Kidney (tissue), 14 donors: ENCODE results near the gene HPCAL1. TPM values are rescaled to one million over a fixed set of nuclear protein-coding genes. Genes with fewer than 3 reads are reported as not detected.

ENCODE experiments used
- DNase-seq, 5 donors: peaks; one replicate each; pipeline ENCODE4 v3.0.0-alpha.2; 2013 to 2020
- FAIRE-seq: peaks from 2 replicates; lab custom pipeline; 2012; peaks lifted over from hg19 to GRCh38; lab: Jason Lieb, UNC
- H3K27ac ChIP-seq, 2 donors: one replicate each; pipeline ENCODE4 v1.7.0; 2013; ENCODE audit warnings: low read depth in 2 of 2, low read length in 2 of 2, inconsistent platforms in 1 of 2
- H3K27me3 ChIP-seq: one replicate; pipeline ENCODE4 v1.7.1; 2013; ENCODE audit warnings: low read length, inconsistent platforms; ENCODE audit not compliant: control insufficient read depth, insufficient read depth
- H3K36me3 ChIP-seq, 3 donors: one replicate each; pipeline versions ENCODE4 v1.7.0 to v1.7.1; 2013; ENCODE audit warnings: low read length in 3 of 3, control low read depth in 1 of 3, inconsistent platforms in 1 of 3; ENCODE audit not compliant: insufficient read depth in 3 of 3, control insufficient read depth in 2 of 3
- H3K4me1 ChIP-seq, 3 donors: one replicate each; pipeline versions ENCODE4 v1.7.0 to v1.7.1; 2013; ENCODE audit warnings: low read length in 3 of 3, inconsistent platforms in 1 of 3, low read depth in 1 of 3; ENCODE audit not compliant: control insufficient read depth in 2 of 3, insufficient read depth in 2 of 3
- H3K4me3 ChIP-seq, 3 donors: one replicate each; pipeline versions ENCODE4 v1.7.0 to v1.8.1; 2013; ENCODE audit warnings: low read length in 3 of 3, control low read depth in 1 of 3, inconsistent platforms in 1 of 3
- H3K9ac ChIP-seq, 3 donors: one replicate each; pipeline versions ENCODE4 v1.7.0 to v1.7.1; 2013; ENCODE audit warnings: low read length in 3 of 3, control low read depth in 1 of 3, inconsistent platforms in 1 of 3
- H3K9me3 ChIP-seq, 3 donors: one replicate each; pipeline versions ENCODE4 v1.7.0 to v1.7.1; 2013; ENCODE audit warnings: low read length in 3 of 3, control low read depth in 1 of 3, inconsistent platforms in 1 of 3; ENCODE audit not compliant: control insufficient read depth in 2 of 3, insufficient read depth in 1 of 3
- CTCF ChIP-seq: IDR thresholded peaks from 3 replicates; pipeline ENCODE4 v1.5.1; 2012; ENCODE audit warnings: mild to moderate bottlenecking, moderate library complexity, borderline replicate concordance; ENCODE audit not compliant: insufficient read depth; ENCODE audit errors: extremely low read depth
- intact Hi-C: fragments of 100-400 bp; cut with DNase I; formaldehyde crosslinking; loops from one replicate; pipeline ENCODE4 v1.11.1; 2022
- polyA plus RNA-seq: library from polyadenylated mRNA; stranded (reverse); fragments of 350-450 nt; fragmentation: Illumina TruSeq; extraction: RNeasy Lipid Tissue Mini Kit (QIAGEN cat#74804); gene quantifications from one replicate; pipeline ENCODE4 v1.2.3, GENCODE V29; 2014; ENCODE audit warnings: low read depth, low replicate concordance; ENCODE audit not compliant: insufficient read depth
- total RNA-seq: library from RNA; stranded (reverse); fragmentation: NEBNext Ultra II Directional; extraction: Animal tissue kit (Norgen Biotek cat#: 25700); gene quantifications from one replicate; pipeline ENCODE4 v1.2.1, GENCODE V29; 2021
- donor health status: control.
- donor health status: control.
- donor health status: control.
- donor health status: control.
- donor health status: control.
- donor health status: DM: yes; HTN: yes; CAD: no.
- donor health status: Normal renal cell carcinoma (clear cell type).

The HPCAL1 gene
- total and polyA plus RNA-seq, 2 donors from 2014 or later: 47.3 to 121 TPM

DNA sequence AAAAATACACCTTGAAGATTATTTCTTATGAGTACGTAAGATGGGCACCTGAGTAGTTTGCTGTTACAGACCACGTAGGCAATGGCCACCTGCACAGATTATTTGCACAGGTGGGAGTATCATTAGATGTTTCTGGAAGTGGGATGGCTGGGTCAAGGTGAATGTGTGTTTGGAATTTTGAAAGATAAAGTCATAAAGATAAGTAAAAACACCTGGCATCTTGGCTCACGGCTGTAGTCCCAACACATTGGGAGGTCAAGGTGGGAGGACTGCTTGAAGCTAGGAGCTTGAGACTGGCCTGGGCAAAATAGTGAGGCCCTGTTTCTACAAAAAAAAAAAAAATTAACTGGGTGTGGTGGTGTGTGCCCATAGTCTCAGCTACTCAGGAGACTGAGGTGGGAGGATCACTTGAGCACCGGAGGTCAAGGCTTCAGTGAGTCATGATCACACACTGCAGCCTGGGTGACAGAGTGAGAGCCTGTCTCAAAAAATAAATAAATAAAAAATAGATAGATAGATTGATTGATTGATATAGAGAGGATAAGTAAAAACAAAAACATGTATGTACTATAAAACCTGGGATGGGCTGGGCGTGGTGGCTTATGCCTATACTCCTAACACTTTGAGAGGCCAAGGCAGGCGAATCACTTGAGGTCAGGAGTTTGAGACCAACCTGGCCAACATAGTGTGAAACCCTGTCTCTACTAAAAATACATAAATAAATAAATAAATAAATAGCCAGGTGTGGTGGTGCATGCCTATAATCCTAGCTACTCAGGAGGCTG is 115.0 kb downstream of the HPCAL1 start:
- Histone ChIP-seq H3K36me3 (peaks cover 0 to 13% (median 12%) of the 10 kb centered on the region in 3 donors), H3K27me3 (no peaks in the 10 kb centered on the region), H3K4me1 (peaks cover 0 to 10% (median 9%) of the 10 kb centered on the region in 3 donors), H3K27ac (no peak overlapping the region), H3K4me3 (no peak overlapping the region), H3K9me3 (no peaks in the 10 kb centered on the region), H3K9ac (no peak overlapping the region)
- no peak for TF ChIP-seq CTCF
- DNase-seq (no peak), FAIRE-seq (no peak)
- intact Hi-C loops: no loop called here

DNA sequence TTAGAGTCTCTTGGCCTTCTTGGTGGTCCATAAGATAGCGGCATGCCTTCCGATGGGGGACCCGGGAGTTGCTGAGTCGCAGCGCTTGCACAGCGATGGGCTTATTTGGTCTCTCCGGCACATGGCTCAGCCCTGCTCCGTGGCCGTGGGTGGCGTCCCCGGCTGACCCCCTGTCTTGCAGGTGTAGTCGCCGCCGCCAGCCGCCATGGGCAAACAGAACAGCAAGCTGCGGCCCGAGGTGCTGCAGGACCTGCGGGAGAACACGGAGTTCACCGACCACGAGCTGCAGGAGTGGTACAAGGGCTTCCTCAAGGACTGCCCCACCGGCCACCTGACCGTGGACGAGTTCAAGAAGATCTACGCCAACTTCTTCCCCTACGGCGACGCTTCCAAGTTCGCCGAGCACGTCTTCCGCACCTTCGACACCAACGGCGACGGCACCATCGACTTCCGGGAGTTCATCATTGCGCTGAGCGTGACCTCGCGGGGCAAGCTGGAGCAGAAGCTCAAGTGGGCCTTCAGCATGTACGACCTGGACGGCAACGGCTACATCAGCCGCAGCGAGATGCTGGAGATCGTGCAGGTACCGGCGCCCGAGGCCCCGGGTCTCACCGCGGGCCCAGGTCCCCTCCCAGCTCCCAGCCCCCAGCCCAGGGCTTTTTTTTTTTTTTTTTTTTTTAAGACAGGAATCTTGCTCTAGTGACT is 117.0 kb downstream of the HPCAL1 start:
- no peaks in the 10 kb centered on the region for H3K27me3 ChIP-seq
- H3K36me3 ChIP-seq: peaks cover 0 to 22% (median 17%) of the 10 kb centered on the region in 3 donors
- no peak overlapping the region for H3K4me3 ChIP-seq
- DNase-seq (no peak), FAIRE-seq (no peak)
- H3K27ac ChIP-seq: no peak overlapping the region
- H3K9ac ChIP-seq: no peak overlapping the region
- TF ChIP-seq CTCF: no peak
- H3K9me3 ChIP-seq: no peaks in the 10 kb centered on the region
- intact Hi-C loops: no loop called here
- peaks cover 0 to under 1% (median 0%) of the 10 kb centered on the region in 3 donors for H3K4me1 ChIP-seq

- H3K36me3 ChIP-seq: peaks cover 0 to 29% (median 25%) of the 10 kb centered on the region in 3 donors
- intact Hi-C loops: no loop called here
These were observed 119.5 kb downstream of the HPCAL1 start for GRCh38 chr2:10422251-10422650.

More at GRCh38 chr2:10422251-10422650, 119.5 kb downstream of the HPCAL1 start:
- Histone ChIP-seq H3K4me1 (no peaks in the 10 kb centered on the region), H3K9me3 (no peaks in the 10 kb centered on the region), H3K27me3 (no peaks in the 10 kb centered on the region), H3K9ac (no peak overlapping the region), H3K4me3 (no peak overlapping the region), H3K27ac (no peak overlapping the region)
- DNase-seq (no peak), FAIRE-seq (no peak)
- no peak for TF ChIP-seq CTCF
